ENCODE results near the gene SIRT7.

SIRT7 gene, protein sequence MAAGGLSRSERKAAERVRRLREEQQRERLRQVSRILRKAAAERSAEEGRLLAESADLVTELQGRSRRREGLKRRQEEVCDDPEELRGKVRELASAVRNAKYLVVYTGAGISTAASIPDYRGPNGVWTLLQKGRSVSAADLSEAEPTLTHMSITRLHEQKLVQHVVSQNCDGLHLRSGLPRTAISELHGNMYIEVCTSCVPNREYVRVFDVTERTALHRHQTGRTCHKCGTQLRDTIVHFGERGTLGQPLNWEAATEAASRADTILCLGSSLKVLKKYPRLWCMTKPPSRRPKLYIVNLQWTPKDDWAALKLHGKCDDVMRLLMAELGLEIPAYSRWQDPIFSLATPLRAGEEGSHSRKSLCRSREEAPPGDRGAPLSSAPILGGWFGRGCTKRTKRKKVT
- 71.7 to 81.6 reads per million in 2 donors for total RNA-seq

DNA sequence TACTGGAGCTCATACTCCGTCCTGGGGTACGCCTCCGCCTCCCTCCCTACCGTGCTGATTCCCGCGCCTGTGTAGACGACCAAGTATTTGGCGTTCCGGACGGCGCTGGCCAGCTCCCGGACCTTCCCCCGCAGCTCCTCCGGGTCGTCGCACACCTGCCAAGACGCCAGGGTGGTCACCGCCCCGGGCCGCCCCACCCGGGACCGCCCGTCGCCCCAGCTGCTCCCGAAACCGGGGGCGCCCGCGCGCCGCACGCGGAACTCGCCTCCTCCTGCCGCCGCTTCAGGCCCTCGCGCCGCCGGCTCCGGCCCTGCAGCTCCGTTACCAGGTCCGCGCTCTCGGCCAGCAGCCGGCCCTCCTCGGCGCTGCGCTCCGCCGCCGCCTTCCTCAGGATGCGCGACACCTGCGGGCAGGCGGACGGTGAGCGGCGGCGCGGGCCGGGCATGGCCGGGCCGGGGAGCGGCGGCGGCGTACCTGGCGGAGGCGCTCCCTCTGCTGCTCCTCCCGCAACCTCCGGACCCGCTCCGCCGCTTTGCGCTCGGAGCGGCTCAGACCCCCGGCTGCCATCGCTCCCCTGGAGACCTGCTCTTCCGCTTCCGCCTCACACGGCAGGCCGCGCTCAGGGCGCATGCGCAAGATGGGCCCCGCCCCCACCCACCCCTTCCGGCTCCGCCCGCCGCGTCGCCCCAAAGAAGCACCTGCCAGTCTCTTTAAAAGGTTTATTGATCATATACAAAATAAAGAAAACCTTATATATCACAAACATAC, at the start of gene SIRT7:
SIRT7 (minus strand) TSS at position 612 of the 768 bp plus-strand sequence; CDS start at position 567, 45 bp downstream.
- DNase-seq, result peak; percentile 79

GRCh38 chr17:81967244-81967532, 49.2 kb upstream of the SIRT7 start:
- DNase-seq, result no peak

DNA sequence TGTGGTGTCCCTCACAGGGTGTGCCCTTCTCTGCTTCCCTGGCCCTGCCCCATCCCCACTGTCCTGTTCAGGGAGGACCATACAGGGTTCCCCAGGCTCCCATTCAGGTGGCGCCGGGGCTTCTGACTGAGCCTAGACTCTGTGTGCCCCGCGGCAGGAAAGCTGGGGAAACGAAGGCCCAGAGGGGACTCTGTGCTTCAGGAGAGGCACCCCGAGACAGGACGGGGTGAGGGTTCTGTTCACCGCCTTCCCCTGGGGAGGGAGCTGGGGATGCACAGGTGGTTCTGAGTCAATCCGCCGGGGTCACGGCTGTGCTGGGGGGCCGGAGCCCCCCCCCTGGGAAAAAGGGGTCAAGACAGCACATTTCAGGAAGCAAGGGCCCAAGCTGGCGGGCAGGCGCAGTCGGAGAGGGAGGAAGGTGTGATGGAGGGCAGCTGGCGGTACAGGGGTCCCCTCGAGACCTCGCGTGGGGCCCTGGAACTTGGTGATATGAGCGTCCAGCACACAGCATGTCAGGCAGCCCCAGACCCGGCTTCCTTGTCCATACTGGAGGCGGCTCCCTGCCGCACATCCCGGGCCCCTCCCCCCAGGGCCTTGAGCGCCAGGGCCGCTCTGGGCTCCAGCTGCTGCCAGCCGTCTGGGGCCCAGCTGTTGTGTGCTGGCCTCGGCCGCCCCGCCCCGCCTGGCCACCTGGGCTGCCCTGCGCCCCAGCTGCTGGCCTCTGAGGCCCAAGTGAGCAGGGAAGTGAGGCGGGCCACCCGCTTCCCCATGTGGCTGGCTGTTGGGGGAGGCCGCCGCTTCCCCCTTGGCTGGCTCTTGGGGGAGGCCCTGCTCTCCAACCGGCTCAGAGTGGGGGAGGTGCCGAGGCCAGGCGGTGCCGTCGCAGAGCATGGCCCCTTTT, 48.6 kb upstream of the SIRT7 start:
- DNase-seq, result no peak

DNA sequence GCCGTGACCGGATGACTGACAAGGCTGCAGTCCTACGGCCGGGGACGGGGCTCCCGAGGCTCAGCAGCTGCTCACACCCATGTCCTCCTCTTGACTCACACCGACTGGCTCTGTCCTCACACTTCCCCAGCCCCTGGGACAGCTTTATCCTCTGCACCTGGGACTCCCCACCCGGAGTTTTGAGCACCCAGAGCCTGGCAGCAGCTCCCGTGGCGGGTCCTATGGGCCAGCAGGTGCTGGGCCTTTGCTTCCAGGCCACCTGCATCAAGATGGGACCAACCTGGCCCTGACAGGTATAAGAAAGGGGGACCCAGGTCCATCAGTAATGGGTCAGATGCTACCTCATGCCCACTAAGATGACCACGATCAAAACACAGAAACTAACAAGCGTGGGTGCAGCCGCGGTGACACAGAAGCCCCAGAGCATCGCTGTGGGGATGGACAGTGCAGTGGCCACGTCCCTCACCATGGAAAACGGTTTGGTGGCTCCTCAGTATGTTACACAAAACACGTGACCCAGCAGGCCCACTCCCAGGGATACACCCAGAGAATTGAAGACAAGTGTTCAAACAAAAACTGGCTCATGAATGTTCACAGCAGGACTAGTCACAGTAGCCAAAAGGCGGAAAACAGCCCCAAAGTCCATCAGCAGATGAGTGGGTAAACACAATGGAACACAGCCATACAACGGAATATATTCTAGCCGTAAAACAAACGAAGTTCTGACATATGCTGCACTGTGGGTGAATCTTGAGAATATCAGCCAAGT, 46.3 kb upstream of the SIRT7 start:
- no peak for DNase-seq

DNA sequence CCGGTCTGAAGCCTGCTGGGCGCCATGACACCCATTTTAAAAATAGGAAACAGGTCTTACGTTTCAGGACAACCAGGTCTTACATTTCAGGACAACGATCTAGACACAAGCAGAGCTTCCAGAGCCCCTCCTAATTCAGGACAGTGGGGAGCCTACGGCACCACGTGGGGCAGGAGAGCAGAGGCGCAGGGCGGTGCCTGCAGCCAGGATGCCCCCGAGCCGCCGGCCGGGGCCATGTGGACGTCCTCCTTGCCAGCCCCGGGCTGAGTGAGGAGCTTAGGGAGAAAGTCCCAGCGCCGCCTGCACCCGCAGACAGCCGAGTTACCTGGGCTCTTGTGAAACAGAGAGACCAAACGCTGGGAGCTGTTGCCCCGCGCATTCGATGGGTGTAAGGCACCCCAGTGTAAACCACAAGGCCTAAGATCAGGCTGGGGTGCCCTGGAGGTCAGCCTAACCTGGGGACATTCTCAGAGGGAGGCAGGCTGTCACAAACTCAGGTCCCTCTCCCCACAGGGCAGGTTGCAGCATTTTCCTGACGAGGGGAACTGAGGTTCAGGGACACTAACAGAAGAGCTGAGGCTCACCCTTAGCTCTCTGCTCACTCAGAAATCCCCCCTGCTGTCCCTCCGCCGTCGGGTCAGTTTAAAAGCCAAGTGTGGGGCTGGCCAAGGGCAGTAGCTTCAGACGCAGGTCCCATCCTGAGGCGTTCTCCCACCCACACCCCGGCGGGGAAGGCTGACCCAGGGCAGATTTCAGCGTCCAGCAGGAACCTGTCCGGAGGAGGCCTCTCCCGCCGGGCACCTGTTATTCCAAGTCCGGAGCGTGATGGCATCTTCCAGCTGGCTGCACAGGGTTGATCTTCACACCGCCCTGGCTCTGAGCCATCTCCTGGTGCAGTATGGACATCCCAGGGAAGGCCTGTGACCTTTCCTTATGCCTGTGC, 44.8 kb upstream of the SIRT7 start:
- DNase-seq, result no peak

- DNase-seq, result no peak
Measured at GRCh38 chr17:81961521-81962498, 43.8 kb upstream of the SIRT7 start.

GRCh38 chr17:81961087-81961511, 43.1 kb upstream of the SIRT7 start, which contains the start of gene NOTUM:
NOTUM (minus strand) TSS chr17:81961187; CDS start chr17:81960909, 278 bp downstream.
- no peak for DNase-seq

DNA sequence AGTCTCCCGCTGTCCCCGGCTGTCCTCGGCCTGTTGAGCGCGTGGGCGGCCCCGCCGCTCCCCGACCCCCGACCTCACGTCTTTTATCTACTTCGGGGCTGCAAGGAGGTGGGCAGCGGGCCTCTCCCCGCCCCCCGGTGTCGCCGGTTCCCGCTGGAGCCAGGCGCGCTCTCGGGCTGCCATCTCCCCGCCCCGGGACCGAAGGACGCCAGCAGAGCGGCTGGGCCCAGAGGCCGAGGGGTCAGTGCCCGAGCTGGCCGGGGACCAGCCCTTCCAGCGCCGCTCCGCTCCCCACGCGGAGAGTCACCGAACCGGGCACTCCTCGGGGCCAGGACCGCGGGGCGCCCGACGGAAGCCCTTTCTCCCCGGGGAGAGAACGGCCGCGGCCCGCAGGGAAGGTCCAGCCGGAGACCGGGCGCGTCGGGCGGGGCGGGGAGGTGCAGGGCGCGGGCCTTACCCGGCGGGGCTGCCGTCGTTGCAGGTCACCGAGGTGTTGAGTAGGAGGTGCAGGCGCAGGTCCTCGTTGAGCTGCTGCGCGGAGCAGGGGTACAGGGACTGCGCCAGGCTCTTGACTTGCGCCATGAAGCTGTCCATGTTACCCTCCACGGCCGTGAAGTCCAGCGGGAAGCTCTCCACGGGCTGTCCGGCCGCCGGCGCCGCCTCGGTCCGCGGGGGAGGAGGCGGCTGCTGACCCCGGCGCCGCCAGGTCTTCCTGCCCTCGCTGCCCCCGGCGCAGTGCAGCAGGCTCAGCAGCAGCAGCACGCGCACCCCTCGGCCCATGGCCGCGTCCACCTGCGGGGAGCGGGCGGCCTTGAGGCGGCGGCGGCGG, 42.4 kb upstream of the SIRT7 start:
- DNase-seq, result no peak

GRCh38 chr17:81959362-81960129, 41.6 kb upstream of the SIRT7 start:
- DNase-seq, result peak; percentile 70

- DNase-seq, result no peak
Measured at GRCh38 chr17:81958633-81959342, 40.8 kb upstream of the SIRT7 start.

- no peak for DNase-seq
Measured at GRCh38 chr17:81957691-81958432, 39.9 kb upstream of the SIRT7 start.

DNA sequence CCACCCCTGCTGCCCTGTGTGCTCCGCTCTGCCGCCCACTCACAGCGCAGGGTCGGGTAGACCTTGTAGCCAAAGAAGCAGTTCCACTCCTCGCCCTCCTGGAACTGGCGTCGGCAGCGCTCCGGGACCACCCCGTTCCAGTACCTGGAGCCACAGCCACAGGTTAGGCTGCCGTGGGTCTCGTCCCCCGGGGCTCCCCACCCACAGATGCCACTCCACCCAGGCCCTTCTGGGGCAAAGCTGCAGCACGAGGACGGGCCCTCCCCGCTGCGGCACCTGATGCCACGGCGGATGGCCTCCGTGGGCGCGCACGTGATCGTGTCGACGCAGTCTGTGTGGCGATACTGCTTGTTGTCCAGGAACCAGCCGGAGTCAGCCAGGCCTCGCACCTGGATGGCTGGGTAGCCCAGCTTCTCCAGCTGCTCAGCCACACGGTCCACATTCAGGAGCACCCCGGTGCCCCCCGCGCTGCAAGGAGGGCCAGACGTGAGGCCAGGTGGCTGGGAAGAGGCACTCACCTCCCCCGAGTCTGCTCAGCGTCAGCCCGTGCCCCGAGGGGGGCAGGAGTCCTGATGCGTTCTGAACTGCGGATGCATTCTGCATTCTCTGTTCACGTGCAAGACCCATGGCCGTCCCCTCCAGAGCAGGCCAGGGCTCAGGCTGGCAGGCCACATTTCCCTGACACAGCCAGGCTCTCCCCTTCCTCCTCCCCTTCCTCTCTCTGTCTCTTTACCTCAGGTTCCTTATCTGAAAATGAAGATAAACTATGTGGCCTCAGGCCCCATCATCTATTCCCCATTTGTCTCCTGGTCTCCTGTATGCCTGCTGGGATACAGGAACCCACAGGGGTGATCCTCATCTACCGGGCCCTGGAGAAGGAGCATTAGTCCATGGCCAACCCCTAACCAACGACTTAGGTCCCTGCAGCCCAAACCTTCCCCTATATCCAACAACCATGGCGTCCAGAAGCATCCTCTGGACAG, 38.9 kb upstream of the SIRT7 start:
- DNase-seq, result no peak

DNA sequence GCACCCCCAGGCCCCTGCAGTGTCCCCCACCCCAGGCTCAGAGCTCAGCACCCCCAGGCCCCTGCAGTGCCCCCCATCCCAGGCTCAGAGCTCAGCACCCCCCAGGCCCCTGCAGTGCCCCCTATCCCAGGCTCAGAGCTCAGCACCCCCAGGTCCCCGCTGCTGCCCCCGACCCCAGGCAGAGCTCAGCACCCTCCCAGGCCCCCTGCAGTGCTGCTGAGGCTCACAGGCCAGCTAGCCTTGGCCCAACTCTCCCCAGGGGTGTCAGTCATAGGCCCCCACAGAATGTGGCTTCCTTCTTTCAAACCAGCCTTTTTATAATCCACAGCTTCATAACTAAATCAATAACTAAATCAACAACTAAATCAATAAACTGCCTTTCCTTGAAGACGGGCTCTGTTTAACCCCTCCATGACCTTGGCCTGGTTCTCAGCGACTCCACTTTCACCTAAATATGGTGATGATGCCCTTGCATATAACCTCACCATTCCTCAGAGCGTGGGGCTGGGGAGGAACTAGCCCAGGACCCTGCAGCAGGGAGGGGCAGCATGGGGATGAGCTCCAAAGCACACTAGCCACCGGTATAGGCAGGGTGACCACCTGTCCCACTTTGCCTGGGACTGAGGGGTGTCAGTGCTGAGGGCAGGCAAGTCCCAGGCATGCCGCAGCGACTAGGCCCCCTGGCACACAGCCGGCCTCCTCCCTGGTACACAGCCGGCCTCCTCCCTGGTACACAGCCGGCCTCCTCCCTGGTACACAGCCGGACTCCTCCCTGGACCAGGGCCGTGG, 38.0 kb upstream of the SIRT7 start:
- no peak for DNase-seq

DNA sequence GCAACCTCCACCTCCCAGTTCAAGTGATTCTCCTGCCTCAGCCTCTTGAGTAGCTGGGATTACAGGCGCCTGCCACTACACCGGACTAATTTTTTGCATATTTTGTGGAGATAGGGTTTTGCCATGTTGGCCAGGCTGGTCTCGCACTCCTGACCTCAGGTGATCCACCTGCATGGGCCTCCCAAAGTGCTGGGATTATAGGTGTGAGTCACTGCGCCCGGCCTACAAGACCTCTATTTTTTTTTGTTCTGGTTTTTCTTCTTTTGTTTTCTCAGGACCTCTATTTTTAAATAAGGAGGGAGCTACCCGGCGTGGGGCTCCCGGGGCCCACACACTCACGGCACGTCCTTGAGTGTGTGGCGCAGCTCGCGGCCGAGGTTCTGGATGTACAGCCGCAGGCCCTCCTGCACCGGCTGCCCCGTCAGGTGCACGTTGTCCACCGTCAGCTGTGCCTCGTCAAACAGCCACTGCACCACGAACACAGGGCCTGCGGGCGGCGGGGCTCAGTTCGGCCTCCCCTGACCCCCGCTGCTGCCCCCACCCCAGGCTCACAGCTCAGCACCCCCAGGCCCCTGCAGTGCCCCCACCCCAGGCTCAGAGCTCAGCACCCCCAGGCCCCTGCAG, 37.2 kb upstream of the SIRT7 start:
- DNase-seq, result no peak
